WTC11 (cell line): ENCODE data around the gene GRAMD1C. TPM values are rescaled to one million over a fixed set of nuclear protein-coding genes. Genes with fewer than 3 reads are reported as not detected.

Source experiments
- ATAC-seq: fragments of 200-7000 bp; cut with Tn5 transposase; 2 replicates; pipeline ENCODE4 v1.10.0; 2021; ENCODE audit warnings: mild to moderate bottlenecking, moderate library complexity
- CTCF ChIA-PET: fragments of 300-600 bp; sonication (Branson Sonifier 250); formaldehyde crosslinking; loops from one replicate; lab custom pipeline; 2021; ENCODE audit warnings: antibody characterized with exemption; lab: Charles Lee
- POLR2A ChIA-PET: fragments of 350-600 bp; sonication (Branson Sonifier 250); formaldehyde crosslinking; loops from one replicate; lab custom pipeline; 2021; ENCODE audit warnings: antibody characterized with exemption; lab: Charles Lee
- DNase-seq: peaks from one replicate; pipeline ENCODE4 v3.0.0; 2021; ENCODE audit warnings: low spot score
- H3K27ac Mint-ChIP-seq: 2 replicates; pipeline ENCODE4 v1.8.0; 2021; ENCODE audit warnings: mixed read lengths
- H3K27me3 Mint-ChIP-seq: 2 replicates; pipeline ENCODE4 v1.8.0; 2021; ENCODE audit warnings: low read depth, mild to moderate bottlenecking, moderate library complexity, mixed read lengths
- H3K36me3 Mint-ChIP-seq: 2 replicates; pipeline ENCODE4 v1.8.0; 2021; ENCODE audit warnings: mixed read lengths
- H3K4me1 Mint-ChIP-seq: 2 replicates; pipeline ENCODE4 v1.8.0; 2022; ENCODE audit warnings: mixed read lengths
- H3K4me3 Mint-ChIP-seq: 2 replicates; pipeline ENCODE4 v1.8.0; 2021; ENCODE audit warnings: mild to moderate bottlenecking, moderate library complexity, mixed read lengths
- H3K9me3 Mint-ChIP-seq: 2 replicates; pipeline ENCODE4 v1.8.0; 2021; ENCODE audit warnings: mixed read lengths
- CREM ChIP-seq: sonication (generic); formaldehyde crosslinking; IDR thresholded peaks from 2 replicates; pipeline ENCODE4 v1.8.1; 2022; ENCODE audit warnings: mild to moderate bottlenecking, missing genetic modification reagents, moderate library complexity
- ETV6 ChIP-seq: sonication (generic); formaldehyde crosslinking; IDR thresholded peaks from 2 replicates; pipeline ENCODE4 v1.8.1; 2022; ENCODE audit warnings: mild to moderate bottlenecking, missing genetic modification reagents
- FOXP1 ChIP-seq: sonication (generic); formaldehyde crosslinking; IDR thresholded peaks from 2 replicates; pipeline ENCODE4 v1.8.0; 2022; ENCODE audit warnings: missing genetic modification reagents, mild to moderate bottlenecking, moderate library complexity, borderline replicate concordance
- IRF2 ChIP-seq: sonication (generic); formaldehyde crosslinking; IDR thresholded peaks from 2 replicates; pipeline ENCODE4 v1.8.0; 2022; ENCODE audit warnings: low read depth, missing genetic modification reagents, borderline replicate concordance
- NR2C2 ChIP-seq: sonication (generic); formaldehyde crosslinking; IDR thresholded peaks from 2 replicates; pipeline ENCODE4 v1.8.0; 2022; ENCODE audit warnings: mild to moderate bottlenecking, missing genetic modification reagents
- OVOL2 ChIP-seq: fragments of 250-450 bp; sonication (Bioruptor Pico); IDR thresholded peaks from 2 replicates; pipeline ENCODE4 v1.9.0; 2021; ENCODE audit warnings: mild to moderate bottlenecking, borderline replicate concordance
- TCF7 ChIP-seq: sonication (generic); formaldehyde crosslinking; IDR thresholded peaks from 2 replicates; pipeline ENCODE4 v1.8.0; 2022; ENCODE audit warnings: mild to moderate bottlenecking, low read depth, missing genetic modification reagents, moderate library complexity
- ZNF219 ChIP-seq: sonication (generic); formaldehyde crosslinking; IDR thresholded peaks from 2 replicates; pipeline ENCODE4 v1.8.0; 2023; ENCODE audit warnings: missing genetic modification reagents, mild to moderate bottlenecking, borderline replicate concordance
- ZNF423 ChIP-seq: fragments of 250-450 bp; sonication (Bioruptor Pico); IDR thresholded peaks from 2 replicates; pipeline ENCODE4 v2.1.2; 2022; ENCODE audit warnings: mild to moderate bottlenecking, moderate library complexity
- total RNA-seq: library from RNA; stranded (reverse); gene quantifications from 3 replicates; pipeline ENCODE4 v1.2.3, GENCODE V29; 2021
- TF ChIP-seq, protein P1 (sequence below): fragments of 250-450 bp; sonication (Bioruptor Pico); IDR thresholded peaks from 2 replicates; pipeline ENCODE4 v1.9.0; 2021; ENCODE audit warnings: moderate library complexity, mild to moderate bottlenecking, inconsistent platforms, borderline replicate concordance
- TF ChIP-seq, protein P2 (sequence below): sonication (generic); formaldehyde crosslinking; IDR thresholded peaks from 2 replicates; pipeline ENCODE4 v1.8.0; 2023; ENCODE audit warnings: missing genetic modification reagents
- TF ChIP-seq, protein P3 (sequence below): fragments of 250-450 bp; sonication (Bioruptor Pico); IDR thresholded peaks from 2 replicates; pipeline ENCODE4 v1.9.0; 2021; ENCODE audit warnings: mild to moderate bottlenecking
- TF ChIP-seq, protein P4 (sequence below): sonication (generic); formaldehyde crosslinking; IDR thresholded peaks from 2 replicates; pipeline ENCODE4 v1.8.1; 2023; ENCODE audit warnings: mild to moderate bottlenecking, missing genetic modification reagents
- TF ChIP-seq, protein P5 (sequence below): sonication (generic); formaldehyde crosslinking; IDR thresholded peaks from 2 replicates; pipeline ENCODE4 v1.8.0; 2022; ENCODE audit warnings: mild to moderate bottlenecking, missing genetic modification reagents
- TF ChIP-seq, protein P6 (sequence below): sonication (generic); formaldehyde crosslinking; IDR thresholded peaks from 2 replicates; pipeline ENCODE4 v1.8.1; 2023; ENCODE audit warnings: mild to moderate bottlenecking, missing genetic modification reagents, borderline replicate concordance
- TF ChIP-seq, protein P7 (sequence below): fragments of 250-450 bp; sonication (Bioruptor Pico); IDR thresholded peaks from 2 replicates; pipeline ENCODE4 v1.9.0; 2021; ENCODE audit warnings: mild to moderate bottlenecking
- TF ChIP-seq, protein P8 (sequence below): fragments of 250-450 bp; sonication (Bioruptor Pico); conservative IDR thresholded peaks from 2 replicates; pipeline ENCODE4 v1.9.0; 2021; ENCODE audit warnings: mild to moderate bottlenecking
- TF ChIP-seq, protein P9 (sequence below): sonication (generic); formaldehyde crosslinking; IDR thresholded peaks from 2 replicates; pipeline ENCODE4 v1.8.1; 2023; ENCODE audit warnings: mild to moderate bottlenecking, missing genetic modification reagents, moderate library complexity
- TF ChIP-seq, protein P10 (sequence below): sonication (generic); formaldehyde crosslinking; IDR thresholded peaks from 2 replicates; pipeline ENCODE4 v1.8.1; 2022; ENCODE audit warnings: mild to moderate bottlenecking, moderate library complexity, missing genetic modification reagents

The GRAMD1C gene
- total RNA-seq, 1 experiment from 2014 or later, result 2.8 TPM

DNA sequence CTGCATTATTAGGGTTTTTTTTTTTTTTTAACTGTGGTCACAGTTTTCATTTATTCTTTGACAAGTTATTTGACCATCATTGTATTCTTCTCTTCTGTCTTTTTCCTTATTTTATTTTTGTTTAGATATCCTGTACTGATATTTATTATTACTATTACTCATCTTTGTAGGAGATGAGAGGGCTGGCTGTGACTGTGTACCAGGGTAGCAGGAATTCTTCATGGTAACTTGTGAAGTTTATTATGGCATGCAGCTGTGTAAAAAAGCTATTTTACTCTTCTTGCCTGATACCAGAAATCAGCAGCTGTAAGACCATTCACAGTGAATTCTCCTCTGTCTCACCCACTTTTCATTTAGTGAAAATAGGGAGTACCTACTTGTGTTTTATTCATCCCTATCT lies 47.2 kb upstream of the GRAMD1C start:
- TF ChIP-seq, protein P1, sequence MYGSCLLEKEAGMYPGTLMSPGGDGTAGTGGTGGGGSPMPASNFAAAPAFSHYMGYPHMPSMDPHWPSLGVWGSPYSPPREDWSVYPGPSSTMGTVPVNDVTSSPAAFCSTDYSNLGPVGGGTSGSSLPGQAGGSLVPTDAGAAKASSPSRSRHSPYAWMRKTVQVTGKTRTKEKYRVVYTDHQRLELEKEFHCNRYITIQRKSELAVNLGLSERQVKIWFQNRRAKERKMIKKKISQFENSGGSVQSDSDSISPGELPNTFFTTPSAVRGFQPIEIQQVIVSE (CRISPR knock-in tag), result no peak
- TF ChIP-seq, protein P2, sequence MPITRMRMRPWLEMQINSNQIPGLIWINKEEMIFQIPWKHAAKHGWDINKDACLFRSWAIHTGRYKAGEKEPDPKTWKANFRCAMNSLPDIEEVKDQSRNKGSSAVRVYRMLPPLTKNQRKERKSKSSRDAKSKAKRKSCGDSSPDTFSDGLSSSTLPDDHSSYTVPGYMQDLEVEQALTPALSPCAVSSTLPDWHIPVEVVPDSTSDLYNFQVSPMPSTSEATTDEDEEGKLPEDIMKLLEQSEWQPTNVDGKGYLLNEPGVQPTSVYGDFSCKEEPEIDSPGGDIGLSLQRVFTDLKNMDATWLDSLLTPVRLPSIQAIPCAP (CRISPR knock-in tag), result no peak
- TF ChIP-seq, protein P3, sequence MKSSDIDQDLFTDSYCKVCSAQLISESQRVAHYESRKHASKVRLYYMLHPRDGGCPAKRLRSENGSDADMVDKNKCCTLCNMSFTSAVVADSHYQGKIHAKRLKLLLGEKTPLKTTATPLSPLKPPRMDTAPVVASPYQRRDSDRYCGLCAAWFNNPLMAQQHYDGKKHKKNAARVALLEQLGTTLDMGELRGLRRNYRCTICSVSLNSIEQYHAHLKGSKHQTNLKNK (CRISPR knock-in tag), result no peak
- TF ChIP-seq OVOL2 (no peak), ETV6 (no peak), ZNF219 (CRISPR knock-in tag) (no peak), TCF7 (CRISPR knock-in tag) (no peak), CREM (CRISPR knock-in tag) (no peak), FOXP1 (no peak), NR2C2 (CRISPR knock-in tag) (no peak), IRF2 (CRISPR knock-in tag) (no peak), ZNF423 (no peak)
- TF ChIP-seq, protein P4, sequence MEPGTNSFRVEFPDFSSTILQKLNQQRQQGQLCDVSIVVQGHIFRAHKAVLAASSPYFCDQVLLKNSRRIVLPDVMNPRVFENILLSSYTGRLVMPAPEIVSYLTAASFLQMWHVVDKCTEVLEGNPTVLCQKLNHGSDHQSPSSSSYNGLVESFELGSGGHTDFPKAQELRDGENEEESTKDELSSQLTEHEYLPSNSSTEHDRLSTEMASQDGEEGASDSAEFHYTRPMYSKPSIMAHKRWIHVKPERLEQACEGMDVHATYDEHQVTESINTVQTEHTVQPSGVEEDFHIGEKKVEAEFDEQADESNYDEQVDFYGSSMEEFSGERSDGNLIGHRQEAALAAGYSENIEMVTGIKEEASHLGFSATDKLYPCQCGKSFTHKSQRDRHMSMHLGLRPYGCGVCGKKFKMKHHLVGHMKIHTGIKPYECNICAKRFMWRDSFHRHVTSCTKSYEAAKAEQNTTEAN (CRISPR knock-in tag), result no peak
- TF ChIP-seq, protein P5, sequence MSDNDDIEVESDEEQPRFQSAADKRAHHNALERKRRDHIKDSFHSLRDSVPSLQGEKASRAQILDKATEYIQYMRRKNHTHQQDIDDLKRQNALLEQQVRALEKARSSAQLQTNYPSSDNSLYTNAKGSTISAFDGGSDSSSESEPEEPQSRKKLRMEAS (CRISPR knock-in tag), result no peak
- TF ChIP-seq, protein P6, sequence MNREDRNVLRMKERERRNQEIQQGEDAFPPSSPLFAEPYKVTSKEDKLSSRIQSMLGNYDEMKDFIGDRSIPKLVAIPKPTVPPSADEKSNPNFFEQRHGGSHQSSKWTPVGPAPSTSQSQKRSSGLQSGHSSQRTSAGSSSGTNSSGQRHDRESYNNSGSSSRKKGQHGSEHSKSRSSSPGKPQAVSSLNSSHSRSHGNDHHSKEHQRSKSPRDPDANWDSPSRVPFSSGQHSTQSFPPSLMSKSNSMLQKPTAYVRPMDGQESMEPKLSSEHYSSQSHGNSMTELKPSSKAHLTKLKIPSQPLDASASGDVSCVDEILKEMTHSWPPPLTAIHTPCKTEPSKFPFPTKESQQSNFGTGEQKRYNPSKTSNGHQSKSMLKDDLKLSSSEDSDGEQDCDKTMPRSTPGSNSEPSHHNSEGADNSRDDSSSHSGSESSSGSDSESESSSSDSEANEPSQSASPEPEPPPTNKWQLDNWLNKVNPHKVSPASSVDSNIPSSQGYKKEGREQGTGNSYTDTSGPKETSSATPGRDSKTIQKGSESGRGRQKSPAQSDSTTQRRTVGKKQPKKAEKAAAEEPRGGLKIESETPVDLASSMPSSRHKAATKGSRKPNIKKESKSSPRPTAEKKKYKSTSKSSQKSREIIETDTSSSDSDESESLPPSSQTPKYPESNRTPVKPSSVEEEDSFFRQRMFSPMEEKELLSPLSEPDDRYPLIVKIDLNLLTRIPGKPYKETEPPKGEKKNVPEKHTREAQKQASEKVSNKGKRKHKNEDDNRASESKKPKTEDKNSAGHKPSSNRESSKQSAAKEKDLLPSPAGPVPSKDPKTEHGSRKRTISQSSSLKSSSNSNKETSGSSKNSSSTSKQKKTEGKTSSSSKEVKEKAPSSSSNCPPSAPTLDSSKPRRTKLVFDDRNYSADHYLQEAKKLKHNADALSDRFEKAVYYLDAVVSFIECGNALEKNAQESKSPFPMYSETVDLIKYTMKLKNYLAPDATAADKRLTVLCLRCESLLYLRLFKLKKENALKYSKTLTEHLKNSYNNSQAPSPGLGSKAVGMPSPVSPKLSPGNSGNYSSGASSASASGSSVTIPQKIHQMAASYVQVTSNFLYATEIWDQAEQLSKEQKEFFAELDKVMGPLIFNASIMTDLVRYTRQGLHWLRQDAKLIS, result no peak
- TF ChIP-seq, protein P7, sequence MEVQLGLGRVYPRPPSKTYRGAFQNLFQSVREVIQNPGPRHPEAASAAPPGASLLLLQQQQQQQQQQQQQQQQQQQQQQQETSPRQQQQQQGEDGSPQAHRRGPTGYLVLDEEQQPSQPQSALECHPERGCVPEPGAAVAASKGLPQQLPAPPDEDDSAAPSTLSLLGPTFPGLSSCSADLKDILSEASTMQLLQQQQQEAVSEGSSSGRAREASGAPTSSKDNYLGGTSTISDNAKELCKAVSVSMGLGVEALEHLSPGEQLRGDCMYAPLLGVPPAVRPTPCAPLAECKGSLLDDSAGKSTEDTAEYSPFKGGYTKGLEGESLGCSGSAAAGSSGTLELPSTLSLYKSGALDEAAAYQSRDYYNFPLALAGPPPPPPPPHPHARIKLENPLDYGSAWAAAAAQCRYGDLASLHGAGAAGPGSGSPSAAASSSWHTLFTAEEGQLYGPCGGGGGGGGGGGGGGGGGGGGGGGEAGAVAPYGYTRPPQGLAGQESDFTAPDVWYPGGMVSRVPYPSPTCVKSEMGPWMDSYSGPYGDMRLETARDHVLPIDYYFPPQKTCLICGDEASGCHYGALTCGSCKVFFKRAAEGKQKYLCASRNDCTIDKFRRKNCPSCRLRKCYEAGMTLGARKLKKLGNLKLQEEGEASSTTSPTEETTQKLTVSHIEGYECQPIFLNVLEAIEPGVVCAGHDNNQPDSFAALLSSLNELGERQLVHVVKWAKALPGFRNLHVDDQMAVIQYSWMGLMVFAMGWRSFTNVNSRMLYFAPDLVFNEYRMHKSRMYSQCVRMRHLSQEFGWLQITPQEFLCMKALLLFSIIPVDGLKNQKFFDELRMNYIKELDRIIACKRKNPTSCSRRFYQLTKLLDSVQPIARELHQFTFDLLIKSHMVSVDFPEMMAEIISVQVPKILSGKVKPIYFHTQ (CRISPR knock-in tag), result no peak
- TF ChIP-seq, protein P8, sequence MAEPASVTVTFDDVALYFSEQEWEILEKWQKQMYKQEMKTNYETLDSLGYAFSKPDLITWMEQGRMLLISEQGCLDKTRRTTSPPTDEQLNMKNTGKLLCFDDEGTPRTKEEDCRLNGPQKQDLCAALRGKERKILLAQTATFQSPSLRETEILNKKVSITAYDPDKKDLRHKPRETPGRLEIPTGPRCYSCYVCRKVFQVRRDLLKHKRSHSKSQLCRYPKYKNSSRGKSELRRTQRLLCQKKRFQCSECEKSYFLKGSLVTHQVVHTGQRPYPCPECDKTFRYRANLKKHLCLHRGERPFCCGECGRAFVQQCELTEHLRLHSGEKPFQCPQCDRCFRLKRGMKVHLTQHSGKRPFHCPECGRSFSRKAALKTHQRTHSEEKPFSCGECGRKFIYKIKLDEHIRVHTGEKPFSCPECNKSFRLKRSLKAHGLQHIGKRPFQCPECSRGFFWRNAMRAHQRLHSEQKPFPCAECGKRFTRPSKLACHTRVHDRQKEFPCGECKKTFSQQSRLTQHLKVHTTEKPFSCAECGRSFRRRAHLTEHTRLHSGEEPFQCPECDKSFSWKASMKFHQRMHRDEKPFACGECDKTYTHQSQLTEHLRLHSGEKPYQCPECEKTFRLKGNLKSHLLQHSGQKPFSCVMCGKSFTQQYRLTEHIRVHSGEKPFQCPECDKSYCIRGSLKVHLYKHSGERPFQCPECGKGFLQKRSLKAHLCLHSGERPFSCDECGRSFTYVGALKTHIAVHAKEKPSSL (CRISPR knock-in tag), result no peak
- TF ChIP-seq, protein P9, sequence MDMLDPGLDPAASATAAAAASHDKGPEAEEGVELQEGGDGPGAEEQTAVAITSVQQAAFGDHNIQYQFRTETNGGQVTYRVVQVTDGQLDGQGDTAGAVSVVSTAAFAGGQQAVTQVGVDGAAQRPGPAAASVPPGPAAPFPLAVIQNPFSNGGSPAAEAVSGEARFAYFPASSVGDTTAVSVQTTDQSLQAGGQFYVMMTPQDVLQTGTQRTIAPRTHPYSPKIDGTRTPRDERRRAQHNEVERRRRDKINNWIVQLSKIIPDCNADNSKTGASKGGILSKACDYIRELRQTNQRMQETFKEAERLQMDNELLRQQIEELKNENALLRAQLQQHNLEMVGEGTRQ (CRISPR knock-in tag), result no peak
- TF ChIP-seq, protein P10, sequence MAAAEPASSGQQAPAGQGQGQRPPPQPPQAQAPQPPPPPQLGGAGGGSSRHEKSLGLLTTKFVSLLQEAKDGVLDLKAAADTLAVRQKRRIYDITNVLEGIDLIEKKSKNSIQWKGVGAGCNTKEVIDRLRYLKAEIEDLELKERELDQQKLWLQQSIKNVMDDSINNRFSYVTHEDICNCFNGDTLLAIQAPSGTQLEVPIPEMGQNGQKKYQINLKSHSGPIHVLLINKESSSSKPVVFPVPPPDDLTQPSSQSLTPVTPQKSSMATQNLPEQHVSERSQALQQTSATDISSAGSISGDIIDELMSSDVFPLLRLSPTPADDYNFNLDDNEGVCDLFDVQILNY (CRISPR knock-in tag), result no peak
- H3K27me3 Mint-ChIP-seq, result no peaks in the 10 kb centered on the region
- POLR2A ChIA-PET, result no interaction called here
- H3K4me1 Mint-ChIP-seq, result no peaks in the 10 kb centered on the region
- DNase-seq (no peak), ATAC-seq (no peak)
- H3K4me3 Mint-ChIP-seq, result no peak overlapping the region
- CTCF ChIA-PET, result interaction anchor here (0.6 kb wide), 1 partner anchor 58 kb away, joined by 4 read pairs; no protein-coding TSS in a partner anchor
- H3K36me3 Mint-ChIP-seq, result peaks cover 22% of the 10 kb centered on the region
- no peak overlapping the region for H3K27ac Mint-ChIP-seq
- H3K9me3 Mint-ChIP-seq, result no peaks in the 10 kb centered on the region
